ENCODE measurements around the gene ZNF189.

DNA sequence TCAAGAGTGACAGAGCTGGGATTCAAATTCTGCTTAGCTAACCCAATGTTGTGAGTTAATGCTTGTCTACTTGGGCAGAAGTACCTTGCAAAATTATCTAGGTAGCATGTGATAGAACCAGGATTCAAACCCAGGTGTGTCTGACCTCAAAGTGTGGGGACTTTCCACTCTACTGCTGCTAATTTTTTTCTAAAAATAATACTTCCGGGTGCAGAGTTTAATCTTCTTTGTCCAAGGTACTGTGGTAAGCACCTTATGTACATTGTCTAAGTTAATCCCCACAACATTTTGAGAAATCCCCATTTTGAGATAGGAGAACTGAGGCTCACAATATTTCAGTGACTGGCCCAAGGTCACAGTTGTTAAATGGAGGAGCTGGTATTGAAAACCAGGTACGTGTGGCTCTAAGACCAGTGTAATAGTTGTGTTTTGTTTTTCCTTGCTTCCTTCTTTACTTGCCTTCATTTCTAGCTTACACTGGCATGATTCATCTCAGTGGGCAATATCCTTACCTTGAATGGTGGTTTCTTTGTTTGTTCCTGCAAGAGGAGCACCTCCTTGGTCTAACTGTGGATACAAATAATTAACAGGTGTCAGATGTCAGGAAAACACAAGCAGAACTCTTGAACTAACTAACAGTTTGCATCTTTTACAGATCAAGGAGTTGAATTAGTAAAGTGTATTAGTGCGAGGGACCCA is 29.5 kb downstream of the ZNF189 start:
- TF ChIP-seq POLR2A (IDR thresholded peaks at IDR 0.05), result no peak
- TF ChIP-seq, protein P1, sequence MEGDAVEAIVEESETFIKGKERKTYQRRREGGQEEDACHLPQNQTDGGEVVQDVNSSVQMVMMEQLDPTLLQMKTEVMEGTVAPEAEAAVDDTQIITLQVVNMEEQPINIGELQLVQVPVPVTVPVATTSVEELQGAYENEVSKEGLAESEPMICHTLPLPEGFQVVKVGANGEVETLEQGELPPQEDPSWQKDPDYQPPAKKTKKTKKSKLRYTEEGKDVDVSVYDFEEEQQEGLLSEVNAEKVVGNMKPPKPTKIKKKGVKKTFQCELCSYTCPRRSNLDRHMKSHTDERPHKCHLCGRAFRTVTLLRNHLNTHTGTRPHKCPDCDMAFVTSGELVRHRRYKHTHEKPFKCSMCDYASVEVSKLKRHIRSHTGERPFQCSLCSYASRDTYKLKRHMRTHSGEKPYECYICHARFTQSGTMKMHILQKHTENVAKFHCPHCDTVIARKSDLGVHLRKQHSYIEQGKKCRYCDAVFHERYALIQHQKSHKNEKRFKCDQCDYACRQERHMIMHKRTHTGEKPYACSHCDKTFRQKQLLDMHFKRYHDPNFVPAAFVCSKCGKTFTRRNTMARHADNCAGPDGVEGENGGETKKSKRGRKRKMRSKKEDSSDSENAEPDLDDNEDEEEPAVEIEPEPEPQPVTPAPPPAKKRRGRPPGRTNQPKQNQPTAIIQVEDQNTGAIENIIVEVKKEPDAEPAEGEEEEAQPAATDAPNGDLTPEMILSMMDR (IDR thresholded peaks at IDR 0.05), result no peak

All from uterus (tissue), 2 donors.